HepG2 (cell line): ENCODE measurements around the gene NABP2. TPM values are rescaled to one million over a fixed set of nuclear protein-coding genes. Genes with fewer than 3 reads are reported as not detected.

Source experiments
- AHR ChIP-seq: IDR thresholded peaks from 2 replicates; pipeline ENCODE4 v1.6.1; 2018; ENCODE audit warnings: missing genetic modification reagents, missing compliant biosample characterization
- FIP1L1 ChIP-seq: fragments of 200-400 bp; formaldehyde crosslinking; IDR thresholded peaks from 2 replicates; pipeline ENCODE4 v1.6.1; 2018; ENCODE audit warnings: low read depth, mild to moderate bottlenecking, low read length, moderate library complexity, borderline replicate concordance; ENCODE audit not compliant: insufficient read depth
- NFIC ChIP-seq: IDR thresholded peaks from 2 replicates; pipeline ENCODE4 v1.6.1; 2012; ENCODE audit warnings: mild to moderate bottlenecking, low read length, inconsistent platforms
- NFYB ChIP-seq: sonication (generic); formaldehyde crosslinking; IDR thresholded peaks from 2 replicates; pipeline ENCODE4 v1.4.0; 2020; ENCODE audit warnings: missing genetic modification reagents
- NFYC ChIP-seq: IDR thresholded peaks from 2 replicates; pipeline ENCODE4 v1.6.1; 2016; ENCODE audit warnings: missing genetic modification reagents, missing compliant biosample characterization
- PITX1 ChIP-seq: sonication (generic); formaldehyde crosslinking; IDR thresholded peaks from 2 replicates; pipeline ENCODE4 v1.5.1; 2020; ENCODE audit warnings: mild to moderate bottlenecking, missing genetic modification reagents
- RXRA ChIP-seq: sonication (generic); formaldehyde crosslinking; IDR thresholded peaks from 2 replicates; pipeline ENCODE4 v1.5.1; 2020; ENCODE audit warnings: missing genetic modification reagents
- SKI ChIP-seq: fragments of 450-650 bp; IDR thresholded peaks from one replicate; pipeline ENCODE4 v1.6.1; 2018; ENCODE audit warnings: mild to moderate bottlenecking; ENCODE audit not compliant: partially characterized antibody
- ZFP41 ChIP-seq: sonication (generic); formaldehyde crosslinking; IDR thresholded peaks from 2 replicates; pipeline ENCODE4 v1.4.0; 2020; ENCODE audit warnings: mild to moderate bottlenecking, missing genetic modification reagents, borderline replicate concordance
- ZNF331 ChIP-seq: sonication (generic); formaldehyde crosslinking; IDR thresholded peaks from 2 replicates; pipeline ENCODE4 v1.4.0; 2020; ENCODE audit warnings: missing genetic modification reagents
- polyA plus RNA-seq, 8 experiments: library from polyadenylated mRNA; depleted of rRNA in 3 of 8; stranded (reverse) in 7 of 8; unstranded in 1 of 8; fragments of >200 nt; fragmentation: Illumina TruSeq in 4 of 8; extraction: Trizol in 4 of 8; gene quantifications; 2 replicates each; pipeline versions ENCODE4 v1.2.1 to v1.2.3, GENCODE V29; 2011 to 2016; ENCODE audit warnings: low read depth in 4 of 8, missing spikeins in 1 of 8, mixed read lengths in 1 of 8; ENCODE audit not compliant: insufficient read depth in 1 of 8
- total RNA-seq, 5 experiments: library from RNA; depleted of rRNA; stranded (reverse); fragments of >200 nt; fragmentation: Illumina TruSeq; extraction: Trizol; gene quantifications; 2 replicates each; pipeline ENCODE4 v1.2.3, GENCODE V29; 2016; ENCODE audit warnings: low read depth in 1 of 5
- TF ChIP-seq, protein P1 (sequence below): sonication (generic); formaldehyde crosslinking; IDR thresholded peaks from 2 replicates; pipeline ENCODE4 v1.4.0; 2020; ENCODE audit warnings: missing genetic modification reagents, borderline replicate concordance
- TF ChIP-seq, protein P2 (sequence below): sonication (generic); formaldehyde crosslinking; IDR thresholded peaks from 2 replicates; pipeline ENCODE4 v1.4.0; 2020; ENCODE audit warnings: mild to moderate bottlenecking, missing genetic modification reagents
- TF ChIP-seq, protein P3 (sequence below): sonication (generic); formaldehyde crosslinking; IDR thresholded peaks from 2 replicates; pipeline ENCODE4 v1.8.1; 2023; ENCODE audit warnings: missing genetic modification reagents, mild to moderate bottlenecking, borderline replicate concordance
- TF ChIP-seq, protein P4 (sequence below): sonication (generic); formaldehyde crosslinking; IDR thresholded peaks from 2 replicates; pipeline ENCODE4 v1.5.0; 2020; ENCODE audit warnings: mild to moderate bottlenecking, low read depth, missing genetic modification reagents, borderline replicate concordance
- TF ChIP-seq, protein P5 (sequence below): sonication (generic); formaldehyde crosslinking; IDR thresholded peaks from 2 replicates; pipeline ENCODE4 v1.4.0; 2020; ENCODE audit warnings: mild to moderate bottlenecking, missing genetic modification reagents

Gene NABP2
- total and polyA plus RNA-seq, 2 of the 13 experiments (the other 11 are each of a cell fraction or from before 2014, with no cell fraction given): 33.2 to 35.5 TPM

DNA sequence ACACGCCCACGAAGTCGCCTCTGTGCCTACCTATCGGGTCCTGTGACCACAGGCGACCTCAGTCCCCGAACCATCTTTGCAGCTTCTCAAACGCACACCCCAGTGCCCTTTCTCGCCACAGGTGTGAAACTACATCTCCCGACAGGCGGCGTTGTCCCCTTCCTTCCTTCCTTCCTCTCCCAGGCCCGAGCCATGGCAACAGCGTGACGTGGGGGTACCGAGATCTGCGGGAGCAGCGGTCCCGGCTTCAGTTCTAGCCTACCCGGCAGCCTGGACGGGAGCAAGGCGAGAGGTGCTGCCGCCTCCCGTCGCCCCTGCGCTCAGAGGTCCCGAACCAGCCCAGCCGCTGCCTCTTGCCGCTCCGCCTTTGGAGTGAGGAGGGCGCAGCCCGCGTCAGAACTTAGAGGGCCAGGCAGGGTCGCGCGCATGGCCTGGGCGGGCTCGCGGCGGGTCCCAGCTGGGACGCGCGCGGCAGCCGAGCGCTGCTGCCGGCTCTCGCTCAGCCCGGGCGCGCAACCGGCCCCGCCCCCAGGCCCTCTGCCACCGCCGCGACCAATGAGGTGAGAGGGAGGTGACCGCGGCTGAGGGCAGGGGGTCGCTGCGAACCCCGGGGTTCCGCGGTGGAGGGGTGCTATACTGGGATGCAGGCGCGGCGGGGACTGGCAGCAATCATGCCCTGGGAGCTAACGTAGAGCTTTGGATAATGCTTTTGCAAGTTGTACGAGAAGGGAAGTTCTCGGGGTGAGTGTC lies 42.7 kb downstream of the NABP2 start, which contains the start of gene COQ10A (continued):
- TF ChIP-seq, protein P1, sequence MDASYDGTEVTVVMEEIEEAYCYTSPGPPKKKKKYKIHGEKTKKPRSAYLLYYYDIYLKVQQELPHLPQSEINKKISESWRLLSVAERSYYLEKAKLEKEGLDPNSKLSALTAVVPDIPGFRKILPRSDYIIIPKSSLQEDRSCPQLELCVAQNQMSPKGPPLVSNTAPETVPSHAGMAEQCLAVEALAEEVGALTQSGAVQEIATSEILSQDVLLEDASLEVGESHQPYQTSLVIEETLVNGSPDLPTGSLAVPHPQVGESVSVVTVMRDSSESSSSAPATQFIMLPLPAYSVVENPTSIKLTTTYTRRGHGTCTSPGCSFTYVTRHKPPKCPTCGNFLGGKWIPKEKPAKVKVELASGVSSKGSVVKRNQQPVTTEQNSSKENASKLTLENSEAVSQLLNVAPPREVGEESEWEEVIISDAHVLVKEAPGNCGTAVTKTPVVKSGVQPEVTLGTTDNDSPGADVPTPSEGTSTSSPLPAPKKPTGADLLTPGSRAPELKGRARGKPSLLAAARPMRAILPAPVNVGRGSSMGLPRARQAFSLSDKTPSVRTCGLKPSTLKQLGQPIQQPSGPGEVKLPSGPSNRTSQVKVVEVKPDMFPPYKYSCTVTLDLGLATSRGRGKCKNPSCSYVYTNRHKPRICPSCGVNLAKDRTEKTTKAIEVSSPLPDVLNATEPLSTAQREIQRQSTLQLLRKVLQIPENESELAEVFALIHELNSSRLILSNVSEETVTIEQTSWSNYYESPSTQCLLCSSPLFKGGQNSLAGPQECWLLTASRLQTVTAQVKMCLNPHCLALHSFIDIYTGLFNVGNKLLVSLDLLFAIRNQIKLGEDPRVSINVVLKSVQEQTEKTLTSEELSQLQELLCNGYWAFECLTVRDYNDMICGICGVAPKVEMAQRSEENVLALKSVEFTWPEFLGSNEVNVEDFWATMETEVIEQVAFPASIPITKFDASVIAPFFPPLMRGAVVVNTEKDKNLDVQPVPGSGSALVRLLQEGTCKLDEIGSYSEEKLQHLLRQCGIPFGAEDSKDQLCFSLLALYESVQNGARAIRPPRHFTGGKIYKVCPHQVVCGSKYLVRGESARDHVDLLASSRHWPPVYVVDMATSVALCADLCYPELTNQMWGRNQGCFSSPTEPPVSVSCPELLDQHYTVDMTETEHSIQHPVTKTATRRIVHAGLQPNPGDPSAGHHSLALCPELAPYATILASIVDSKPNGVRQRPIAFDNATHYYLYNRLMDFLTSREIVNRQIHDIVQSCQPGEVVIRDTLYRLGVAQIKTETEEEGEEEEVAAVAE (CRISPR knock-in tag): no peak
- peak; percentile 75 for TF ChIP-seq RXRA (CRISPR knock-in tag)
- TF ChIP-seq, protein P2, sequence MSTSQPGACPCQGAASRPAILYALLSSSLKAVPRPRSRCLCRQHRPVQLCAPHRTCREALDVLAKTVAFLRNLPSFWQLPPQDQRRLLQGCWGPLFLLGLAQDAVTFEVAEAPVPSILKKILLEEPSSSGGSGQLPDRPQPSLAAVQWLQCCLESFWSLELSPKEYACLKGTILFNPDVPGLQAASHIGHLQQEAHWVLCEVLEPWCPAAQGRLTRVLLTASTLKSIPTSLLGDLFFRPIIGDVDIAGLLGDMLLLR (CRISPR knock-in tag): peak; percentile 56; the same call in 1 of the 2 replicates
- TF ChIP-seq, protein P3, sequence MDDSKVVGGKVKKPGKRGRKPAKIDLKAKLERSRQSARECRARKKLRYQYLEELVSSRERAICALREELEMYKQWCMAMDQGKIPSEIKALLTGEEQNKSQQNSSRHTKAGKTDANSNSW (CRISPR knock-in tag): no peak
- no peak for TF ChIP-seq NFIC
- peak; percentile 58 for TF ChIP-seq NFYC (CRISPR knock-in tag)
- TF ChIP-seq, protein P4, sequence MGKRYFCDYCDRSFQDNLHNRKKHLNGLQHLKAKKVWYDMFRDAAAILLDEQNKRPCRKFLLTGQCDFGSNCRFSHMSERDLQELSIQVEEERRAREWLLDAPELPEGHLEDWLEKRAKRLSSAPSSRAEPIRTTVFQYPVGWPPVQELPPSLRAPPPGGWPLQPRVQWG (CRISPR knock-in tag): no peak
- peak; percentile 65 for TF ChIP-seq NFYB (CRISPR knock-in tag)
- TF ChIP-seq AHR (CRISPR knock-in tag): peak; percentile 88
- TF ChIP-seq FIP1L1: no peak
- TF ChIP-seq, protein P5, sequence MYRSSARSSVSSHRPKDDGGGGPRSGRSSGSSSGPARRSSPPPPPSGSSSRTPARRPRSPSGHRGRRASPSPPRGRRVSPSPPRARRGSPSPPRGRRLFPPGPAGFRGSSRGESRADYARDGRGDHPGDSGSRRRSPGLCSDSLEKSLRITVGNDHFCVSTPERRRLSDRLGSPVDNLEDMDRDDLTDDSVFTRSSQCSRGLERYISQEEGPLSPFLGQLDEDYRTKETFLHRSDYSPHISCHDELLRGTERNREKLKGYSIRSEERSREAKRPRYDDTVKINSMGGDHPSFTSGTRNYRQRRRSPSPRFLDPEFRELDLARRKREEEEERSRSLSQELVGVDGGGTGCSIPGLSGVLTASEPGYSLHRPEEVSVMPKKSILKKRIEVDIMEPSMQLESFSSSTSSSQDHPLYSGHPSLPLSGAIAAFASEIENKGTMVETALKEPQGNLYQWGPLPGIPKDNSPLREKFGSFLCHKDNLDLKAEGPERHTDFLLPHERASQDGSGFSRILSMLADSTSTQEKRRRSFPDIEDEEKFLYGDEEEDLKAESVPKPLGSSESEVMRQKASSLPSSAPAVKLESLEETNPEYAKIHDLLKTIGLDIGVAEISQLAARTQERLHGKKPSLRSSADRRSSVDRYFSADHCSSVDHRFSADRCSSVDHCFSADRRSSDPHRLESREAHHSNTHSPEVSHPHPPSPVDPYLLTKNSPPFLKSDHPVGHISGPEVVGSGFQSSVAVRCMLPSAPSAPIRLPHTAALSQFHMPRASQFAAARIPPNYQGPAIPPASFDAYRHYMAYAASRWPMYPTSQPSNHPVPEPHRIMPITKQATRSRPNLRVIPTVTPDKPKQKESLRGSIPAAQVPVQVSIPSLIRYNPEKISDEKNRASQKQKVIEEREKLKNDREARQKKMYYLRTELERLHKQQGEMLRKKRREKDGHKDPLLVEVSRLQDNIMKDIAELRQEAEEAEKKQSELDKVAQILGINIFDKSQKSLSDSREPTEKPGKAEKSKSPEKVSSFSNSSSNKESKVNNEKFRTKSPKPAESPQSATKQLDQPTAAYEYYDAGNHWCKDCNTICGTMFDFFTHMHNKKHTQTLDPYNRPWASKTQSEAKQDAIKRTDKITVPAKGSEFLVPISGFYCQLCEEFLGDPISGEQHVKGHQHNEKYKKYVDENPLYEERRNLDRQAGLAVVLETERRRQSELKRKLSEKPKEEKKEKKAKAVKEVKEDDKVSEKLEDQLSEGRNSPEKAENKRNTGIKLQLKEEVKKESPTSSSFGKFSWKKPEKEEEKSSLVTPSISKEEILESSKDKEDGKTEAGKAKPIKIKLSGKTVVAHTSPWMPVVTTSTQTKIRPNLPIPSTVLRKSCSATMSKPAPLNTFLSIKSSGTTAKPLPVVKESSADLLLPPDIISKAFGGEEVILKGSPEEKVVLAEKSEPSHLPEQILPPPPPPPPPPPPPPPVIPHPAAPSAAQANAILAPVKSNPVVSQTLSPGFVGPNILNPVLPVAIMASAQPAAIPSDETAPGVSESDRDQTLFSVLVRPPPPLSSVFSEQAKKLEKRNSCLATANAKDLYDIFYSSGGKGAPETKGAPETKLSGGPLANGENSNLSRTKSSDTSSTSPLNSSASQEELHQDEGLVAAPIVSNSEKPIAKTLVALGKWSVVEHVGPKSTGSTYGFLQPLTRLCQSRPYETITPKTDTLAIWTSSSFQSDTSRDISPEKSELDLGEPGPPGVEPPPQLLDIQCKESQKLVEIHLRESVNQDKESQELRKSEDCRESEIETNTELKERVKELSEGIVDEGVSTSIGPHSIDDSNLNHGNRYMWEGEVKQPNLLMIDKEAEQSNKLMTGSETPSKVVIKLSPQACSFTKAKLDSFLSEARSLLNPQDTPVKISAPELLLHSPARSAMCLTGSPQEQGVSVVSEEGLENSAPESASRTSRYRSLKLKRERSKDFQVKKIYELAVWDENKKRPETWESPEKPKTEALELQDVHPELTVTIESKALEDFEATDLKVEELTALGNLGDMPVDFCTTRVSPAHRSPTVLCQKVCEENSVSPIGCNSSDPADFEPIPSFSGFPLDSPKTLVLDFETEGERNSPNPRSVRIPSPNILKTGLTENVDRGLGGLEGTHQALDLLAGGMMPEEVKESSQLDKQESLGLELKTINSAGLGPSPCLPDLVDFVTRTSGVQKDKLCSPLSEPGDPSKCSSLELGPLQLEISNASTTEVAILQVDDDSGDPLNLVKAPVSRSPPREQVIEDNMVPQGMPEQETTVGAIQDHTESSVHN: no peak; the same call in 1 of the 2 replicates
- 0 out of 2 replicates have a peak, but pooled peaks have one; percentile 31 for TF ChIP-seq ZFP41 (CRISPR knock-in tag)
- no peak for TF ChIP-seq PITX1
- peak; percentile 35 for TF ChIP-seq SKI
- peak; percentile 64; the same call in 1 of the 2 replicates for TF ChIP-seq ZNF331
